GM12878 (cell line): ENCODE measurements around the gene GALNTL6. TPM values are rescaled to one million over a fixed set of nuclear protein-coding genes. Genes with fewer than 3 reads are reported as not detected.

Source experiments
- ATAC-seq: fragments of 200-7000 bp; cut with Tn5 transposase; 3 replicates; pipeline ENCODE4 v1.9.1; 2020; ENCODE audit warnings: mild to moderate bottlenecking, moderate library complexity
- BruUV-seq: library from RNA; stranded (reverse); fragments of 400-500 nt; replicated peaks from 2 replicates; lab custom pipeline; 2021; lab: Mats Ljungman, UMichigan
- CTCF ChIA-PET: fragments of 300-600 bp; sonication (Branson Sonifier 250); formaldehyde crosslinking; extraction: SDS; loops from one replicate; lab custom pipeline; 2021; ENCODE audit warnings: inconsistent platforms; lab: Yijun Ruan, JAX
- POLR2A ChIA-PET: fragments of 350-600 bp; formaldehyde crosslinking; extraction: SDS; loops from one replicate; lab custom pipeline; 2021; ENCODE audit warnings: inconsistent platforms; lab: Charles Lee
- RAD21 ChIA-PET: fragments of 300-600 bp; sonication (Branson Sonifier 250); formaldehyde crosslinking; loops from one replicate; lab custom pipeline; 2023; ENCODE audit warnings: antibody characterized with exemption; ENCODE audit not compliant: unreplicated experiment; lab: Charles Lee
- SMC1A ChIA-PET: fragments of 300-600 bp; sonication (Branson Sonifier 250); formaldehyde crosslinking; loops from one replicate; lab custom pipeline; 2023; ENCODE audit not compliant: unreplicated experiment, uncharacterized antibody; lab: Charles Lee
- DNase-seq: peaks from one replicate; pipeline ENCODE4 v3.0.0-alpha.2; 2011; ENCODE audit warnings: low read depth, low spot score
- FAIRE-seq: peaks from 3 replicates; lab custom pipeline; 2011; peaks lifted over from hg19 to GRCh38; lab: Jason Lieb, UNC
- H2AFZ ChIP-seq: 2 replicates; pipeline ENCODE4 v1.6.0; 2011; ENCODE audit warnings: low read depth, low read length, control low read depth; ENCODE audit not compliant: control insufficient read depth
- H3K27ac ChIP-seq: 2 replicates; pipeline ENCODE4 v1.5.1; 2011; ENCODE audit warnings: control low read depth; ENCODE audit not compliant: control insufficient read depth, insufficient read depth
- H3K27me3 ChIP-seq, 2 experiments: replicated peaks in 1 of 2; 2 replicates each; pipeline versions ENCODE4 v1.6.0 to v1.6.1; 2011; ENCODE audit warnings: low read length in 1 of 2; ENCODE audit not compliant: control insufficient read depth in 2 of 2, insufficient read depth in 2 of 2
- H3K36me3 ChIP-seq, 2 experiments: 2 replicates each; pipeline ENCODE4 v1.5.1; 2011; ENCODE audit warnings: low read length in 1 of 2; ENCODE audit not compliant: control insufficient read depth in 2 of 2, insufficient read depth in 2 of 2
- H3K4me1 ChIP-seq: 2 replicates; pipeline ENCODE4 v1.6.1; 2011; ENCODE audit warnings: mild to moderate bottlenecking, low read length, moderate library complexity, mixed read lengths; ENCODE audit not compliant: control insufficient read depth, insufficient read depth
- H3K4me2 ChIP-seq: 2 replicates; pipeline ENCODE4 v1.6.0; 2011; ENCODE audit warnings: control low read depth; ENCODE audit not compliant: control insufficient read depth, insufficient read depth
- H3K4me3 ChIP-seq: fragments of 200-600 bp; sonication (generic); 2 replicates; pipeline ENCODE4 v1.5.1; 2016
- H3K79me2 ChIP-seq: 2 replicates; pipeline ENCODE4 v1.6.0; 2011; ENCODE audit warnings: low read length; ENCODE audit not compliant: control insufficient read depth, insufficient read depth
- H3K9ac ChIP-seq: 2 replicates; pipeline ENCODE4 v1.8.0; 2011; ENCODE audit warnings: low read length, control low read depth, mixed read lengths; ENCODE audit not compliant: control insufficient read depth, insufficient read depth
- H3K9me3 ChIP-seq: replicated peaks from 3 replicates; pipeline ENCODE4 v1.5.1; 2011; ENCODE audit warnings: mild to moderate bottlenecking, low read length; ENCODE audit not compliant: control insufficient read depth, insufficient read depth
- H4K20me1 ChIP-seq: 2 replicates; pipeline ENCODE4 v1.6.0; 2011; ENCODE audit not compliant: control insufficient read depth, insufficient read depth
- EGR1 ChIP-seq, 2 experiments: IDR thresholded peaks; 1 replicate in 1 of 2; 2 replicates in 1 of 2; pipeline ENCODE4 v1.6.1; 2011 to 2012; ENCODE audit warnings: low read depth in 2 of 2, low read length in 2 of 2, borderline replicate concordance in 1 of 2, mild to moderate bottlenecking in 1 of 2, moderate library complexity in 1 of 2
- IKZF1 ChIP-seq: fragments of 450-650 bp; conservative IDR thresholded peaks from 2 replicates; pipeline ENCODE4 v1.6.1; 2017; ENCODE audit warnings: antibody characterized with exemption, mild to moderate bottlenecking
- KAT2A ChIP-seq: conservative IDR thresholded peaks from 2 replicates; pipeline ENCODE4 v1.6.1; 2011; ENCODE audit warnings: low read depth, low read length; ENCODE audit not compliant: control insufficient read depth
- LARP7 ChIP-seq: fragments of 450-650 bp; IDR thresholded peaks from 2 replicates; pipeline ENCODE4 v1.6.1; 2017; ENCODE audit warnings: mild to moderate bottlenecking
- MXI1 ChIP-seq: fragments of 150-350 bp; IDR thresholded peaks from 2 replicates; pipeline ENCODE4 v1.6.1; 2011; ENCODE audit warnings: low read depth, mild to moderate bottlenecking, inconsistent platforms, low read length, improper control_type of control experiment
- MYC ChIP-seq: IDR thresholded peaks from 2 replicates; pipeline ENCODE4 v1.6.1; 2011; ENCODE audit warnings: mild to moderate bottlenecking, low read length, moderate library complexity, inconsistent platforms; ENCODE audit not compliant: insufficient read depth, insufficient replicate concordance, insufficient read length, severe bottlenecking
- PAX8 ChIP-seq: fragments of 450-650 bp; IDR thresholded peaks from 2 replicates; pipeline ENCODE4 v1.6.1; 2017; ENCODE audit warnings: mild to moderate bottlenecking, moderate library complexity
- SMAD1 ChIP-seq: fragments of 450-650 bp; IDR thresholded peaks from 2 replicates; pipeline ENCODE4 v1.6.1; 2018; ENCODE audit warnings: mild to moderate bottlenecking, low read depth; ENCODE audit not compliant: partially characterized antibody
- SRF ChIP-seq, 2 experiments: IDR thresholded peaks; 2 replicates each; pipeline ENCODE4 v1.6.1; 2011; ENCODE audit warnings: low read depth in 2 of 2, low read length in 2 of 2, mild to moderate bottlenecking in 1 of 2, moderate library complexity in 1 of 2
- TCF12 ChIP-seq: IDR thresholded peaks from 2 replicates; pipeline ENCODE4 v1.6.1; 2011; ENCODE audit warnings: low read depth, mild to moderate bottlenecking, low read length
- ZNF274 ChIP-seq: IDR thresholded peaks from one replicate; pipeline ENCODE4 v1.8.0; 2011; ENCODE audit not compliant: insufficient read length, insufficient read depth
- ZNF592 ChIP-seq: fragments of 450-650 bp; IDR thresholded peaks from 2 replicates; pipeline ENCODE4 v1.6.1; 2017; ENCODE audit warnings: mild to moderate bottlenecking, moderate library complexity
- ZNF687 ChIP-seq: fragments of 450-650 bp; IDR thresholded peaks from 2 replicates; pipeline ENCODE4 v1.6.1; 2017; ENCODE audit warnings: mild to moderate bottlenecking, moderate library complexity
- WGBS: methylation state at CpG from one replicate; pipeline ENCODE4 v1.1.6; 2016; ENCODE audit warnings: low lambda C conversion rate; ENCODE audit not compliant: insufficient replicate concordance, insufficient coverage; ENCODE audit errors: missing lambda C conversion rate; 5-methylcytosine and 5-hydroxymethylcytosine counted together
- in situ Hi-C: fragments of 300-500 bp; cut with MboI; formaldehyde crosslinking; loops from 9 replicates; pipeline ENCODE4 v1.14.3; 2018; ENCODE audit warnings: mixed read lengths
- intact Hi-C: fragments of 100-400 bp; cut with micrococcal nuclease; formaldehyde crosslinking; loops from one replicate; pipeline ENCODE4 v1.14.2; 2022; ENCODE audit not compliant: unreplicated experiment
- polyA plus RNA-seq, 11 experiments: library from polyadenylated mRNA; depleted of rRNA in 4 of 11; unstranded in 6 of 11; stranded (reverse) in 5 of 11; fragments of >200 nt; fragmentation: Nextera tagmentation in 4 of 11; fragmentation: Illumina TruSeq in 1 of 11; extraction: Ambion mirVana in 4 of 11; extraction: Trizol in 1 of 11; gene quantifications; 1 replicate in 1 of 11; 2 replicates in 10 of 11; pipeline versions ENCODE4 v1.2.1 to v1.2.3, GENCODE V29; 2011 to 2016; ENCODE audit warnings: inconsistent platforms in 2 of 11, missing spikeins in 2 of 11, low read depth in 1 of 11
- total RNA-seq, 4 experiments: library from RNA; depleted of rRNA in 3 of 4; stranded (reverse); fragments of >200 nt in 3 of 4; fragmentation: Illumina TruSeq in 1 of 4; extraction: Trizol in 1 of 4; gene quantifications; 2 replicates each; pipeline versions ENCODE4 v1.2.1 to v1.2.3, GENCODE V29; 2013 to 2021
- TF ChIP-seq, protein P1 (sequence below): IDR thresholded peaks from 2 replicates; pipeline ENCODE4 v1.6.1; 2011; ENCODE audit warnings: low read depth, low read length, improper control_type of control experiment, borderline replicate concordance
- TF ChIP-seq, protein P2 (sequence below): fragments of 450-650 bp; IDR thresholded peaks from 2 replicates; pipeline ENCODE4 v1.6.1; 2014; ENCODE audit warnings: mild to moderate bottlenecking

The GALNTL6 gene
- total and polyA plus RNA-seq, 10 of the 15 experiments (the other 5 are each of a cell fraction or from before 2014, with no cell fraction given), result 0.01 to 0.29 TPM; not detected in 8

DNA sequence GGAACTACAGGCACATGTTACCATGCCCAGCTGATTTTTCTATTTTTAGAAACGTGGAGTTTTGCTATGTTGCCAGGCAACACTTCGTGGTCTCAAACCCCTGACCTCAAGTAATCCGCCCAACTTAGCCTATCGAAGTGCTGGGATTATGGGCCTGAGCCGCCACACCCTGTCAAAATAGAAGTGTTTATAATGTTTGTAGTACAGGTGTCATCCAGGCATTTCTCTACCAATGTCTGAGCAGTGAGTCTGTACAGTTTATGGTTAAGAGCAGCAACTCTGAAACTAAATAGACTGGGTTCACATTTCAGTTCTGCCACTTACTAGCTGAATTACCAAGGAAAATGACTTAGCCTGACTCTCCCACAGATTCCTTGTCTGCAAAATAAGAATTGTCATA, 895.0 kb downstream of the GALNTL6 start:
- POLR2A ChIA-PET, result no interaction called here
- Histone ChIP-seq H2AFZ (no peak overlapping the region), H3K4me3 (no peak overlapping the region), H3K79me2 (no peaks in the 10 kb centered on the region), H3K36me3 (no peaks in the 10 kb centered on the region), H3K27ac (no peak overlapping the region), H3K4me2 (no peak overlapping the region), H3K27me3 (no peaks in the 10 kb centered on the region), H4K20me1 (no peaks in the 10 kb centered on the region), H3K4me1 (no peaks in the 10 kb centered on the region), H3K9me3 (no peaks in the 10 kb centered on the region; the same call in 2 of the 3 replicates), H3K9ac (no peak overlapping the region)
- no TSS peak for BruUV-seq
- no peak for ATAC-seq
- SMC1A ChIA-PET, result no interaction called here
- intact Hi-C loops, result no loop called here
- no peak for FAIRE-seq
- WGBS, result 11% methylated on average over 5 of the region's 5 CpGs
- RAD21 ChIA-PET, result no interaction called here
- CTCF ChIA-PET, result no interaction called here
- DNase-seq, result no peak
- TF ChIP-seq SRF (IDR thresholded peaks at IDR 0.05; ENCODE audit: low read depth in 2 of 2, low read length in 2 of 2), result no peak
- TF ChIP-seq MYC, result no peak
- no peak for TF ChIP-seq ZNF687
- TF ChIP-seq PAX8, result no peak
- TF ChIP-seq IKZF1, result no peak
- no peak for TF ChIP-seq SMAD1
- TF ChIP-seq, protein P1, sequence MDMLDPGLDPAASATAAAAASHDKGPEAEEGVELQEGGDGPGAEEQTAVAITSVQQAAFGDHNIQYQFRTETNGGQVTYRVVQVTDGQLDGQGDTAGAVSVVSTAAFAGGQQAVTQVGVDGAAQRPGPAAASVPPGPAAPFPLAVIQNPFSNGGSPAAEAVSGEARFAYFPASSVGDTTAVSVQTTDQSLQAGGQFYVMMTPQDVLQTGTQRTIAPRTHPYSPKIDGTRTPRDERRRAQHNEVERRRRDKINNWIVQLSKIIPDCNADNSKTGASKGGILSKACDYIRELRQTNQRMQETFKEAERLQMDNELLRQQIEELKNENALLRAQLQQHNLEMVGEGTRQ, result no peak
- no peak for TF ChIP-seq KAT2A
- TF ChIP-seq ZNF274, result no peak
- no peak for TF ChIP-seq LARP7
- TF ChIP-seq MXI1, result no peak
- TF ChIP-seq, protein P2, sequence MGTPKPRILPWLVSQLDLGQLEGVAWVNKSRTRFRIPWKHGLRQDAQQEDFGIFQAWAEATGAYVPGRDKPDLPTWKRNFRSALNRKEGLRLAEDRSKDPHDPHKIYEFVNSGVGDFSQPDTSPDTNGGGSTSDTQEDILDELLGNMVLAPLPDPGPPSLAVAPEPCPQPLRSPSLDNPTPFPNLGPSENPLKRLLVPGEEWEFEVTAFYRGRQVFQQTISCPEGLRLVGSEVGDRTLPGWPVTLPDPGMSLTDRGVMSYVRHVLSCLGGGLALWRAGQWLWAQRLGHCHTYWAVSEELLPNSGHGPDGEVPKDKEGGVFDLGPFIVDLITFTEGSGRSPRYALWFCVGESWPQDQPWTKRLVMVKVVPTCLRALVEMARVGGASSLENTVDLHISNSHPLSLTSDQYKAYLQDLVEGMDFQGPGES, result no peak
- no peak for TF ChIP-seq ZNF592
- TF ChIP-seq EGR1 (IDR thresholded peaks at IDR 0.05; ENCODE audit: borderline replicate concordance in 1 of 2, low read depth in 2 of 2, low read length in 2 of 2), result no peak
- TF ChIP-seq TCF12, result no peak
- in situ Hi-C loops, result no loop called here
